SK-N-MC (cell line): ENCODE data around the gene CIRBP.

Experiments
- EZH2 ChIP-seq: fragments of 200-600 bp; sonication (generic); IDR thresholded peaks from one replicate; pipeline ENCODE4 v1.6.1; 2017; ENCODE audit warnings: antibody characterized with exemption
- POLR2AphosphoS5 ChIP-seq: IDR thresholded peaks from 2 replicates; pipeline ENCODE4 v1.6.1; 2012; ENCODE audit warnings: mild to moderate bottlenecking, low read depth, low read length, borderline replicate concordance

- TF ChIP-seq EZH2 (no peak), POLR2AphosphoS5 (no peak)
Measured at GRCh38 chr19:1226227-1226518, 43.0 kb upstream of the CIRBP start.
